Cardiac muscle cell (in vitro differentiated cells and primary cell): ENCODE measurements around the gene AUTS2. TPM values are rescaled to one million over a fixed set of nuclear protein-coding genes. Genes with fewer than 3 reads are reported as not detected.

Experiments
- DNase-seq, 2 donors: peaks; one replicate each; pipeline versions ENCODE4 v3.0.0 to v3.0.0-alpha.2; 2010 to 2017; ENCODE audit warnings: low read depth in 1 of 2, low spot score in 1 of 2
- H3K27ac ChIP-seq: fragments of 200-600 bp; sonication (generic); 2 replicates; pipeline ENCODE4 v1.5.1; 2016
- H3K27me3 ChIP-seq: fragments of 200-600 bp; sonication (generic); 2 replicates; pipeline ENCODE4 v1.6.0; 2016; ENCODE audit warnings: control low read depth
- H3K36me3 ChIP-seq: fragments of 200-600 bp; sonication (generic); 2 replicates; pipeline ENCODE4 v1.5.1; 2016; ENCODE audit warnings: control low read depth
- H3K4me1 ChIP-seq: fragments of 200-600 bp; sonication (generic); 2 replicates; pipeline ENCODE4 v1.8.1; 2017; ENCODE audit warnings: low read depth, mild to moderate bottlenecking, mixed run types
- H3K4me3 ChIP-seq: fragments of 200-600 bp; sonication (generic); 2 replicates; pipeline ENCODE4 v1.5.1; 2016; ENCODE audit warnings: mild to moderate bottlenecking
- H3K9me3 ChIP-seq: fragments of 200-600 bp; sonication (generic); 2 replicates; pipeline ENCODE4 v1.5.1; 2017; ENCODE audit warnings: low read depth, mild to moderate bottlenecking, control low read depth
- CTCF ChIP-seq: IDR thresholded peaks from 2 replicates; pipeline ENCODE4 v1.5.1; 2012; ENCODE audit warnings: low read depth, mild to moderate bottlenecking, low read length
- polyA plus RNA-seq: library from polyadenylated mRNA; unstranded; fragments of >200 nt; fragmentation: Nextera tagmentation; extraction: Ambion mirVana; gene quantifications from 2 replicates; pipeline ENCODE4 v1.2.1, GENCODE V29; 2016
- total RNA-seq: library from RNA; depleted of rRNA; stranded (reverse); fragments of >200 nt; gene quantifications from 2 replicates; pipeline ENCODE4 v1.2.3, GENCODE V29; 2016

AUTS2 gene
- total and polyA plus RNA-seq, 2 experiments from 2014 or later: 41.0 to 45.5 TPM

GRCh38 chr7:69567800-69568199 is 30.5 kb upstream of the AUTS2 start:
- TF ChIP-seq CTCF: no peak

GRCh38 chr7:69568266-69568665 is 30.0 kb upstream of the AUTS2 start:
- Histone ChIP-seq H3K4me1 (no peaks in the 10 kb centered on the region), H3K4me3 (no peak overlapping the region), H3K9me3 (no peaks in the 10 kb centered on the region), H3K27me3 (no peaks in the 10 kb centered on the region), H3K27ac (no peak overlapping the region), H3K36me3 (no peaks in the 10 kb centered on the region)
- no peak for DNase-seq
- TF ChIP-seq CTCF: no peak

More at GRCh38 chr7:69567800-69568199, 30.5 kb upstream of the AUTS2 start:
- H3K4me3 ChIP-seq: no peak overlapping the region
- no peaks in the 10 kb centered on the region for H3K9me3 ChIP-seq
- H3K27ac ChIP-seq: no peak overlapping the region
- H3K27me3 ChIP-seq: no peaks in the 10 kb centered on the region
- H3K4me1 ChIP-seq: no peaks in the 10 kb centered on the region
- no peak for DNase-seq
- no peaks in the 10 kb centered on the region for H3K36me3 ChIP-seq

GRCh38 chr7:69575651-69576050 is 22.6 kb upstream of the AUTS2 start:
- DNase-seq: no peak
- H3K9me3 ChIP-seq: no peaks in the 10 kb centered on the region
- no peaks in the 10 kb centered on the region for H3K36me3 ChIP-seq
- no peak overlapping the region for H3K4me3 ChIP-seq
- no peaks in the 10 kb centered on the region for H3K4me1 ChIP-seq
- no peak overlapping the region for H3K27ac ChIP-seq
- TF ChIP-seq CTCF: no peak
- H3K27me3 ChIP-seq: no peaks in the 10 kb centered on the region

- DNase-seq: peak in 1 of 2 donors; percentile 55
- no peak for TF ChIP-seq CTCF
- Histone ChIP-seq H3K36me3 (no peaks in the 10 kb centered on the region), H3K27me3 (no peaks in the 10 kb centered on the region), H3K9me3 (no peaks in the 10 kb centered on the region), H3K4me1 (no peaks in the 10 kb centered on the region), H3K27ac (no peak overlapping the region), H3K4me3 (no peak overlapping the region)
Observed at GRCh38 chr7:69577221-69577620, 21.1 kb upstream of the AUTS2 start.

GRCh38 chr7:69585169-69585568 is 13.1 kb upstream of the AUTS2 start:
- Histone ChIP-seq H3K27me3 (no peaks in the 10 kb centered on the region), H3K27ac (no peak overlapping the region), H3K36me3 (no peaks in the 10 kb centered on the region), H3K9me3 (no peaks in the 10 kb centered on the region), H3K4me3 (no peak overlapping the region), H3K4me1 (no peaks in the 10 kb centered on the region)
- no peak for TF ChIP-seq CTCF
- no peak for DNase-seq

GRCh38 chr7:69586321-69586720 is 12.0 kb upstream of the AUTS2 start:
- no peaks in the 10 kb centered on the region for H3K36me3 ChIP-seq

More at GRCh38 chr7:69586321-69586720, 12.0 kb upstream of the AUTS2 start:
- no peaks in the 10 kb centered on the region for H3K27me3 ChIP-seq
- no peak overlapping the region for H3K27ac ChIP-seq
- DNase-seq: no peak
- H3K4me3 ChIP-seq: no peak overlapping the region
- no peaks in the 10 kb centered on the region for H3K4me1 ChIP-seq
- no peak for TF ChIP-seq CTCF
- no peaks in the 10 kb centered on the region for H3K9me3 ChIP-seq
